GM13976 (cell line): Measurements from ENCODE around the gene PPP2R3A.
"Not testable (repeated sequence)": the region's sequence is repeated elsewhere in the genome, so short reads cannot be mapped to it uniquely, and the experiment has no call there.

Experiments used
- DNase-seq: peaks from one replicate; pipeline ENCODE4 v3.0.0; 2012; ENCODE audit warnings: low spot score
- CTCF ChIP-seq: IDR thresholded peaks from 2 replicates; pipeline ENCODE4 v1.5.1; 2012; ENCODE audit warnings: borderline replicate concordance, mild to moderate bottlenecking; ENCODE audit not compliant: insufficient read depth; ENCODE audit errors: extremely low read depth, missing control alignments, control extremely low read depth
- in situ Hi-C: fragments of 300-500 bp; cut with MboI; formaldehyde crosslinking; loops from one replicate; pipeline ENCODE4 v1.12.0; 2022; ENCODE audit warnings: low sequenced_read_pairs, mixed read lengths, inconsistent platforms; ENCODE audit not compliant: unreplicated experiment

PPP2R3A gene

GRCh38 chr3:136134091-136134490 is 168.6 kb downstream of the PPP2R3A start:
- in situ Hi-C loops, result no loop called here
- no peak for TF ChIP-seq CTCF
- no peak for DNase-seq

- no peak for TF ChIP-seq CTCF
- in situ Hi-C loops, result no loop called here
- no peak for DNase-seq
Measured at GRCh38 chr3:136135039-136135802, 169.7 kb downstream of the PPP2R3A start.

GRCh38 chr3:136136454-136136853 is 170.9 kb downstream of the PPP2R3A start:
- DNase-seq, result no peak
- in situ Hi-C loops, result no loop called here
- no peak for TF ChIP-seq CTCF

- in situ Hi-C loops, result no loop called here
- no peak for TF ChIP-seq CTCF
- no peak for DNase-seq
Measured at GRCh38 chr3:136141291-136141785, 175.8 kb downstream of the PPP2R3A start.

- no peak for DNase-seq
- TF ChIP-seq CTCF, result no peak
- in situ Hi-C loops, result no loop called here
Measured at GRCh38 chr3:136141891-136142290, 176.4 kb downstream of the PPP2R3A start.

GRCh38 chr3:136142592-136142991 is 177.1 kb downstream of the PPP2R3A start:
- DNase-seq, result no peak
- in situ Hi-C loops, result no loop called here
- TF ChIP-seq CTCF, result no peak

GRCh38 chr3:136144397-136144796 is 178.9 kb downstream of the PPP2R3A start:
- DNase-seq, in situ Hi-C loops: not testable (repeated sequence)
